ENCODE results near the gene KDSR. TPM values are rescaled to one million over a fixed set of nuclear protein-coding genes. Genes with fewer than 3 reads are reported as not detected.
A peak's percentile ranks its signal among the peaks of the same experiment; 100 is the strongest.
"Not testable (repeated sequence)": the region's sequence is repeated elsewhere in the genome, so short reads cannot be mapped to it uniquely, and the experiment has no call there.

The KDSR gene
- total and polyA plus RNA-seq, 8 donors: 6.4 to 199 (median 11.6) TPM

- TF ChIP-seq POLR2AphosphoS5 (IDR thresholded peaks at IDR 0.05) (peak in 1 of 3 donors; percentile 41), CTCF (IDR thresholded peaks at IDR 0.05) (no peak)
- Histone ChIP-seq H3K4me3 (peak overlapping the region; percentile 89 to 97 (median 94)), H3K27me3 (no peaks in the 10 kb centered on the region), H3K4me1 (peaks cover 5 to 36% (median 26%) of the 10 kb centered on the region in 4 donors), H3K9me3 (no peaks in the 10 kb centered on the region), H3K27ac (peak overlapping the region; percentile 92 to 98 (median 96)), H3K36me3 (peaks cover 0 to 15% (median 15%) of the 10 kb centered on the region in 4 donors)
- peak; percentile 67 to 77 for DNase-seq
- 0 to 2% (median 0%) methylated on average over 22 to 65 of the region's 65 CpGs for WGBS, 5 donors
- intact Hi-C loops (cut with DNase I; ENCODE audit: low total_unique reads): no loop called here
These were observed 573 bp downstream of the KDSR start for GRCh38 chr18:63366213-63367052.

- WGBS, 5 donors: 0 to 1% (median 1%) methylated on average over 12 of the region's 12 CpGs
- intact Hi-C loops (cut with DNase I; ENCODE audit: low total_unique reads): no loop called here
- no peak for DNase-seq
These were observed 1.2 kb downstream of the KDSR start for GRCh38 chr18:63365876-63366212.

GRCh38 chr18:63363951-63364350 is 3.1 kb downstream of the KDSR start:
- H3K27ac ChIP-seq: no peak overlapping the region
- peak in 1 of 2 donors; percentile 23 for DNase-seq
- H3K27me3 ChIP-seq: no peaks in the 10 kb centered on the region
- peaks cover 8 to 39% (median 38%) of the 10 kb centered on the region in 4 donors for H3K36me3 ChIP-seq
- no peak overlapping the region for H3K4me3 ChIP-seq
- H3K4me1 ChIP-seq: peaks cover 5 to 36% (median 26%) of the 10 kb centered on the region in 4 donors
- 57 to 78% (median 70%) methylated on average over 2 of the region's 2 CpGs for WGBS, 5 donors
- intact Hi-C loops (cut with DNase I; ENCODE audit: low total_unique reads): no loop called here
- no peaks in the 10 kb centered on the region for H3K9me3 ChIP-seq
- TF ChIP-seq CTCF (IDR thresholded peaks at IDR 0.05) (no peak), POLR2AphosphoS5 (IDR thresholded peaks at IDR 0.05) (no peak), EP300 (IDR thresholded peaks at IDR 0.05) (no peak), POLR2A (IDR thresholded peaks at IDR 0.05) (no peak)

More at GRCh38 chr18:63365876-63366212, 1.2 kb downstream of the KDSR start:
- H3K4me3 ChIP-seq: peak overlapping the region; percentile 89 to 97 (median 94)
- H3K36me3 ChIP-seq: peaks cover 0 to 21% (median 19%) of the 10 kb centered on the region in 4 donors
- TF ChIP-seq POLR2AphosphoS5 (IDR thresholded peaks at IDR 0.05) (no peak), EP300 (IDR thresholded peaks at IDR 0.05) (no peak), CTCF (IDR thresholded peaks at IDR 0.05) (no peak), POLR2A (IDR thresholded peaks at IDR 0.05) (no peak)
- no peaks in the 10 kb centered on the region for H3K9me3 ChIP-seq
- peaks cover 5 to 36% (median 26%) of the 10 kb centered on the region in 4 donors for H3K4me1 ChIP-seq
- peak overlapping the region in 4 of 5 donors; percentile 93 to 98 (median 96) for H3K27ac ChIP-seq
- H3K27me3 ChIP-seq: no peaks in the 10 kb centered on the region

- DNase-seq; H3K27me3 ChIP-seq; H3K4me3 ChIP-seq; intact Hi-C loops (cut with DNase I; ENCODE audit: low total_unique reads); H3K27ac ChIP-seq; H3K9me3 ChIP-seq: not testable (repeated sequence)
- H3K36me3 ChIP-seq: peaks cover 8 to 44% (median 43%) of the 10 kb centered on the region in 4 donors
- no CpG with 5 or more reads among the region's 2 CpGs for WGBS, 5 donors
- peaks cover 5 to 33% (median 25%) of the 10 kb centered on the region in 4 donors for H3K4me1 ChIP-seq
These were observed 3.6 kb downstream of the KDSR start for GRCh38 chr18:63363420-63363819.

All from stomach (tissue), 9 donors.